Measurements from ENCODE around the gene PARD3. TPM values are rescaled to one million over a fixed set of nuclear protein-coding genes. Genes with fewer than 3 reads are reported as not detected.
A peak's percentile ranks its signal among the peaks of the same experiment; 100 is the strongest.

Gene PARD3
- total RNA-seq, 2 experiments from 2014 or later, result 2.2 to 2.8 TPM

DNA sequence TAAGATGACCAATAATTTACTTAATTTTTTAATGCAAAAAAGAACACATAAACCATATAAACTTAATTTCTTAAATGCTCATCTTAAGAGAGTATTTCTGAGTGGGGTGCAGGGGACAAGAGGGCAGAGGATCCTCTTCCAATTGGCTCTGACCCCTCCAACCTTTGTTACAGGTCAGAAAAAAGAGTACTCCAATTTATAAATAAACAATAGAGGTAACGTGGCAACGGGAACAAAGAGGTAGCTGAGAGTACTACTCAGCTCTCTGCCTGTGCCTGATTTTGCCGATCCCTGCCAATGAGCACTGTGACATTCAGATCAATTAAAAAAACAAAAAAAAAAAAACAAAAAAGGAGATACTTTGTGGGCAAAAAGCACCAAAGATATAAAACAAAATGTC is 307.9 kb downstream of the PARD3 start:
- Mint-ChIP-seq H3K4me1 (peaks cover 2% of the 10 kb centered on the region), H3K36me3 (ENCODE audit: low read depth) (no peaks in the 10 kb centered on the region), H3K9me3 (ENCODE audit: low read depth) (no peaks in the 10 kb centered on the region), H3K27ac (no peak overlapping the region), H3K4me3 (no peak overlapping the region), H3K27me3 (peaks cover 2% of the 10 kb centered on the region)
- intact Hi-C loops (cut with DNase I, micrococcal nuclease), result no loop called here
- ChIA-PET POLR2A (no interaction called here), CTCF (no interaction called here)
- no peak for ATAC-seq
- no peak for DNase-seq

DNA sequence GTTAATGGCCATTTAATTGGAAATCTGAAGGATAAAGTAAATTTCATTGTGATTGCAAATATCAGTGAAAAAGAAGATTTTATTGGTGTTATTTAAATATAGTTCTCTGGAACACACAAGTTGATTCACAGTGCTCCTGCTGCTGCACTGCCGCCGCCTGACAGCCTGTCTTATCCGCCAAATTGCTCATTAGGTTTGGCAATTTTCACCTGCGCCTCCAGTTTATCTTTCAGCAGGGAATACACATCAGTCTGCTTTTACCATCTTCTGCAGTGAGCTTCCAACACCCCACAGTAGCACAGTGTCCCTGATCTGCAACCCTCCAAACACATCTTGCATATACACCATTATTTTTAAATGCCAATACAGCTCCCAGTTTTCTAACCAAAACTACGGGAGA is 308.3 kb downstream of the PARD3 start:
- ATAC-seq, result no peak
- intact Hi-C loops (cut with DNase I, micrococcal nuclease), result no loop called here
- H3K4me1 Mint-ChIP-seq, result peaks cover 2% of the 10 kb centered on the region
- ChIA-PET POLR2A (no interaction called here), CTCF (no interaction called here)
- peaks cover 2% of the 10 kb centered on the region for H3K27me3 Mint-ChIP-seq
- H3K36me3 Mint-ChIP-seq (ENCODE audit: low read depth), result no peaks in the 10 kb centered on the region
- no peak for DNase-seq
- no peak overlapping the region for H3K27ac Mint-ChIP-seq
- no peaks in the 10 kb centered on the region for H3K9me3 Mint-ChIP-seq (ENCODE audit: low read depth)
- H3K4me3 Mint-ChIP-seq, result no peak overlapping the region

DNA sequence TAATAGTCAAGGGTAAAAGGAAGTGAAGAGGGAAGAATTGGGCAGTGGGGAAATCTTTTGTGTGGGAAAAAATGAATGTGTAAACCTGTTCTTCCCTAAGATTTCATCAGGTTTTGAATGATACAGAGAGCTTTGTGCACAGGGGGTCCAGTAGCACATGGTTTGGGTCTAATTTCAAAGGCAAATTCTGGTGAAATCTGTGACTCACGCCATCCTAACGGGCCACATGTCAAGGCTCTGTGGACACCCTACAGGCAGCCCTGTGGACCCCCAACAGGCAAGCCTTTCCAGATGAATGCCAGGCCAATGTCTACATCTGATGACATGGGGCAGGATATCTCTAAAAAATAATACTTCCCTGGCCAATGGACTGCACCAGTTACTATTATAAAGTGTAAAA is 309.8 kb downstream of the PARD3 start:
- no peak for ATAC-seq
- H3K9me3 Mint-ChIP-seq (ENCODE audit: low read depth), result no peaks in the 10 kb centered on the region
- H3K4me1 Mint-ChIP-seq, result peaks cover 2% of the 10 kb centered on the region
- DNase-seq, result no peak
- ChIA-PET CTCF (interaction anchor here (0.7 kb wide), 1 partner anchor 40 kb away, joined by 3 read pairs; no protein-coding TSS in a partner anchor), POLR2A (no interaction called here)
- no peak overlapping the region for H3K4me3 Mint-ChIP-seq
- no peak overlapping the region for H3K27ac Mint-ChIP-seq
- H3K27me3 Mint-ChIP-seq, result peaks cover 2% of the 10 kb centered on the region
- no peaks in the 10 kb centered on the region for H3K36me3 Mint-ChIP-seq (ENCODE audit: low read depth)
- intact Hi-C loops (cut with DNase I, micrococcal nuclease), result no loop called here

DNA sequence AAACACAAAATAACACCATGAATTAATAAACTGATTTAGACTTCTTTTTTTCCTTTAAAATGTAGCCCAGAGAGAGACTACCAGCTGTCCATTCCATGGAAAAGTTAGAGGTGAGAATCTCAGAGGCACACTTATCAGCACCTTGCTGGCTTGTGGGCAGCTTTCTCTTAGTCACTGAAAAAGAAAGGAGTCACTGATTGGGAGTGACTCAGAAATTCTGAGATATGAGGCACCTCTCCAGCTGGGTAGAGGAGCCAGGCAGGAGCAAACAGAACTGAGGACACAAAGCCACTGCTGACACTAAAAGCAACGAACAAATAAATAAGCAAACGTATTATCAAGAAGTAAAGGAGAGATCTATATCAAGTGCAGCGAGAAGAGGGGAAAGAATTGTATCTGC is 310.6 kb downstream of the PARD3 start:
- ChIA-PET CTCF (no interaction called here), POLR2A (no interaction called here)
- intact Hi-C loops (cut with DNase I, micrococcal nuclease), result no loop called here
- H3K27me3 Mint-ChIP-seq, result peaks cover 2% of the 10 kb centered on the region
- H3K9me3 Mint-ChIP-seq (ENCODE audit: low read depth), result no peaks in the 10 kb centered on the region
- no peak overlapping the region for H3K4me3 Mint-ChIP-seq
- peak; percentile 8 for DNase-seq
- no peaks in the 10 kb centered on the region for H3K36me3 Mint-ChIP-seq (ENCODE audit: low read depth)
- H3K4me1 Mint-ChIP-seq, result peaks cover 2% of the 10 kb centered on the region
- H3K27ac Mint-ChIP-seq, result no peak overlapping the region
- peak; percentile 58 for ATAC-seq

DNA sequence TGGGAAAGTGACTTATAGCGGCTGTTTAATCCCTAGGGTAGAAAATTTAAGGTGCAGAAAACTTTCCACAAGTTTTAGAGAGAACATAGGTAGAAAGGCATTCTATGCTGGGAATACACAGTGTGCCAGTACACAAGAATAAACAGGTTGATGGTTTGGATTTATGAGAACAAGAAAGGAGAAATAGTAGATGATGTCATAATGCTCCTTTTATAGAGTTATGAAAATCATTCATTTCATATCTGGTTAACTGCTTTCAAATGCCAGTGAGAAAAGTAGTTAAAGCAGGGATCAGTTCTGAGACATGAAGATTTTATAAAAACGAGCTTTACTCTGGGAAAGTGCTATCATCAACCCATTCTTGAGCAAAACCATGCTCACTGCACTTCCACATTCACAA is 311.4 kb downstream of the PARD3 start:
- no peaks in the 10 kb centered on the region for H3K36me3 Mint-ChIP-seq (ENCODE audit: low read depth)
- H3K27me3 Mint-ChIP-seq, result peaks cover 2% of the 10 kb centered on the region
- ATAC-seq (no peak), DNase-seq (no peak)
- H3K27ac Mint-ChIP-seq, result no peak overlapping the region
- ChIA-PET CTCF (no interaction called here), POLR2A (no interaction called here)
- H3K9me3 Mint-ChIP-seq (ENCODE audit: low read depth), result no peaks in the 10 kb centered on the region
- no peak overlapping the region for H3K4me3 Mint-ChIP-seq
- H3K4me1 Mint-ChIP-seq, result peaks cover 2% of the 10 kb centered on the region
- intact Hi-C loops (cut with DNase I, micrococcal nuclease), result no loop called here

DNA sequence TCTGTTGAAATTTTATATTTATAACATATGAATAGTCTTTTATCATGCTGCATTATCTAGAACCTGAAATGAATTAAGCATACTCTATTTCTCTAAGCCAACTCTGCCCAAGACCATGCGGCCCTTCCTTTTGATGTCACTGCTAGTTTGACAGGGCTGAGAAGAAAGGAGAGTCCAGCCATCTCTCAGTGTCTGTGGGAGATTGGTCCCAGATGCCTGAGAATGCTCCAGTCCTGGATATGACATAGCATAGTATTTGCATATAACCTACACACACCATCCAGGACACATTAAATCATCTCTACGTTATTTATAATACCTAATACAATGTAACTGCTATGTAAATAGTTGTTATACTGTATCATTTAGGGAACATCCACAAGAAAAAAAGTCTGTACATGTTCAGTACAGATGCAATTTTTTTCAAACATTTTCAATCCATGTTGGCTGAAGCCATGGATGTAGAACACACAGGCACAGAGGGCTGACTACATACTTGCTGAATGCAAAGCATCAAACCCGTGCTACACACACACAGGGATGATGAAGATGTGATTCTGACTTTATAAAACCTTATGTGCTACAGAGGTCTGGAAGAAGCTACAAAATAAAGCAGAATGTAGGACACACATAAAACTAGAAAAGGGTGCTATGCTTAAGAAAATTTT is 315.4 kb downstream of the PARD3 start:
- POLR2A ChIA-PET, result no interaction called here
- Mint-ChIP-seq H3K9me3 (ENCODE audit: low read depth) (no peaks in the 10 kb centered on the region), H3K4me1 (peaks cover 2% of the 10 kb centered on the region), H3K36me3 (ENCODE audit: low read depth) (no peaks in the 10 kb centered on the region), H3K27me3 (peaks cover 2% of the 10 kb centered on the region), H3K4me3 (no peak overlapping the region), H3K27ac (no peak overlapping the region)
- CTCF ChIA-PET, result no interaction called here
- DNase-seq, result no peak
- intact Hi-C loops (cut with DNase I, micrococcal nuclease), result no loop called here
- no peak for ATAC-seq

DNA sequence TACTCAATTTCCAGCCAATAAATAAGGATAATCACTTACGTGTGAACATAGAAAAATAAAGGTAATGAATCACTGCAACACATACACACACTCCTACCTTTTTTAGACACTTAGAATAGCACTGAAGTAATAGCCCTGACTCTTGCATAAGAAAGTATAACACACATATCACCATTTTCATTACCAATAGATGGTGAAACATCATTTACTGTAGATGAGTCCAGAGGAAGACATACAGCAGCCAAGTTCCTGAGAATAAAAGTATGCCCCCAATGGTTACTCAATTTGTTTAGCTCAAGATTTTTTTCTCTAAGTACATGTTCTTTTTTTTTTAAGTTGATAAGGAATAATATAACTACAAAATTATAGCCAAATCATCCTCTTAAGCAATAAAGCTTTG is 316.3 kb downstream of the PARD3 start:
- ATAC-seq (no peak), DNase-seq (no peak)
- H3K36me3 Mint-ChIP-seq (ENCODE audit: low read depth), result no peaks in the 10 kb centered on the region
- H3K27me3 Mint-ChIP-seq, result peaks cover 2% of the 10 kb centered on the region
- intact Hi-C loops (cut with DNase I, micrococcal nuclease), result no loop called here
- ChIA-PET POLR2A (no interaction called here), CTCF (interaction anchor here (0.6 kb wide), 1 partner anchor 859 kb away, joined by 3 read pairs; no protein-coding TSS in a partner anchor)
- no peaks in the 10 kb centered on the region for H3K4me1 Mint-ChIP-seq
- no peak overlapping the region for H3K27ac Mint-ChIP-seq
- no peak overlapping the region for H3K4me3 Mint-ChIP-seq
- no peaks in the 10 kb centered on the region for H3K9me3 Mint-ChIP-seq (ENCODE audit: low read depth)

DNA sequence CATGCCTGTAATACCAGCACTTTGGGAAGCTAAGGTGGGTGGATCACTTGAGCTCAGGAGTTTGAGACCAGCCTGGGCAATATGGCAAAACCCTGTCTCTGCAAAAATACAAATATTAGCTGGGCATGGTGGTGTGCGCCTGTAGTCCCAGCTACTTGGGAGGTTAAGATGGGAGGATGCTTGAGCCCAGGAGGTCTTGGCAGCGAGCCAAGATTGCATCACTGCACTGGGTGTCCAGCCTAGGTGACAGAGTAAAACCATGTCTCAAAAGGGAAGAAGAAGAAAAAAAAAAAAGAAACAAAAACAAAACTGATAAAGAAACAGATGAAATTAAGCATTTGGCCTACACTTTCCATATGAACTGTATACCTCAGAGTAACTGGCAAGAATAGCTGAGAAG is 319.2 kb downstream of the PARD3 start:
- no peak for ATAC-seq
- intact Hi-C loops (cut with DNase I, micrococcal nuclease), result no loop called here
- DNase-seq, result no peak
- Mint-ChIP-seq H3K9me3 (ENCODE audit: low read depth) (no peaks in the 10 kb centered on the region), H3K4me3 (no peak overlapping the region), H3K27me3 (peaks cover 2% of the 10 kb centered on the region), H3K4me1 (no peaks in the 10 kb centered on the region), H3K36me3 (ENCODE audit: low read depth) (no peaks in the 10 kb centered on the region), H3K27ac (no peak overlapping the region)
- CTCF ChIA-PET, result interaction anchor here (0.5 kb wide), 1 partner anchor 54 kb away, joined by 3 read pairs; no protein-coding TSS in a partner anchor
- POLR2A ChIA-PET, result no interaction called here

DNA sequence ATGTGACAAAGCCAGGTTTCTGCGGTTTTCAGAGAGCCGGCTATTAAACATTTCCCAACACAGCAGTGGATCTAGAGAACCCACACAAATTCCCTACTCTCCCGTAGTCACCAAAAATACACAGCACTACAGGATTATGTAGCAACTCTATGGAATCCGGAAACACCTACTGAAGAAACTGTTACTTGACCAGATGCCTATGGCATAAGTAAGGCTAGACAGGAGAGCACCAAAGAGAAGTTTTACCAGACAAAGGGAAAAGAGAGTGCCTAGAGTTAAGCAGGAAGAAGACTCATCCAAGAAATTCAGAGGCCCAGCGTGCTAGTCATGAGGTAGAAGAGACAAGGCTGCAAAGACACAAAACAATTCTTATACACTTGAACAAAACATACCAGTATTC is 321.1 kb downstream of the PARD3 start:
- no peak for DNase-seq
- H3K36me3 Mint-ChIP-seq (ENCODE audit: low read depth), result no peaks in the 10 kb centered on the region
- no peaks in the 10 kb centered on the region for H3K27me3 Mint-ChIP-seq
- no peaks in the 10 kb centered on the region for H3K9me3 Mint-ChIP-seq (ENCODE audit: low read depth)
- intact Hi-C loops (cut with DNase I, micrococcal nuclease), result no loop called here
- H3K4me1 Mint-ChIP-seq, result no peaks in the 10 kb centered on the region
- no peak overlapping the region for H3K27ac Mint-ChIP-seq
- no peak for ATAC-seq
- CTCF ChIA-PET, result no interaction called here
- POLR2A ChIA-PET, result no interaction called here
- no peak overlapping the region for H3K4me3 Mint-ChIP-seq

DNA sequence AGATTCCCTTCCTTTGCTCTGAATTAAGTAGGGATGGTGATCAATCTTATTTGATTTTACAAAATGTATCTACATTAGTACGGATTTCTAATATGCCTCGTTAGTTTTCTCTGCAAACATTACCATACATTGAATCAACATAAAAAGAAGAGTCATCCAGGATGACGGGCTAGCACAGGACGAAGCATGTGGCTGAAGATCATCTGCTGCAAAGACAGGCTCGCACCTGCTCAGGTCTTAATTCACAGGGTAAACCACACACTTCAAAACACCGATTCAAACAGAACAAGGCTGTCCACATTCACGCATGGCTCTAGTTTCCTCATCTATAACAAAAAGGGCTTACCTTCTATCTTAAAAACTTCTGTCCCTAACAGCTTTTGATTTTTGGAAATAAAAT is 323.0 kb downstream of the PARD3 start:
- Mint-ChIP-seq H3K27me3 (no peaks in the 10 kb centered on the region), H3K27ac (no peak overlapping the region), H3K4me3 (no peak overlapping the region), H3K4me1 (no peaks in the 10 kb centered on the region), H3K36me3 (ENCODE audit: low read depth) (no peaks in the 10 kb centered on the region), H3K9me3 (ENCODE audit: low read depth) (no peaks in the 10 kb centered on the region)
- intact Hi-C loops (cut with DNase I, micrococcal nuclease), result no loop called here
- ChIA-PET POLR2A (no interaction called here), CTCF (no interaction called here)
- ATAC-seq, result no peak
- no peak for DNase-seq

DNA sequence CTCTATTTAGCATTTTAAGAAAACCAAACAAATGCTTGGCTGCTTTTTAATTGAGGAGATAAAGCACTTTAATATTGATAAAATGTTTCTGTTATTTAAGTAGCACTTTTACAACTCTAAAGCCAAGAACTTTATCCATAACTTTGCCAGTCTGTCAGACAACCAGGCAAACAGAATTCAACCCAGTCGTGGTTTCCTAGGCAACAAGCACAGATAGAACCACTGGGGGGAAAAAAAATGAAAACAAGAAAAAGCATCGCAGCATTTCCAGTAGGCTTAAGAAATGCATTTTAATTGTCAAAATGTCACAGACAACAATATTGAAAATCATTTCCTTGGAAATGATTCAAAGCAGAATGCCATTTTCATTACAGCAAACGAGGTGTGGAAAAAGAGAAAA is 323.4 kb downstream of the PARD3 start:
- Mint-ChIP-seq H3K27ac (no peak overlapping the region), H3K4me1 (no peaks in the 10 kb centered on the region), H3K27me3 (no peaks in the 10 kb centered on the region), H3K4me3 (no peak overlapping the region), H3K9me3 (ENCODE audit: low read depth) (no peaks in the 10 kb centered on the region), H3K36me3 (ENCODE audit: low read depth) (no peaks in the 10 kb centered on the region)
- ChIA-PET CTCF (no interaction called here), POLR2A (no interaction called here)
- no peak for DNase-seq
- intact Hi-C loops (cut with DNase I, micrococcal nuclease), result no loop called here
- ATAC-seq, result no peak

DNA sequence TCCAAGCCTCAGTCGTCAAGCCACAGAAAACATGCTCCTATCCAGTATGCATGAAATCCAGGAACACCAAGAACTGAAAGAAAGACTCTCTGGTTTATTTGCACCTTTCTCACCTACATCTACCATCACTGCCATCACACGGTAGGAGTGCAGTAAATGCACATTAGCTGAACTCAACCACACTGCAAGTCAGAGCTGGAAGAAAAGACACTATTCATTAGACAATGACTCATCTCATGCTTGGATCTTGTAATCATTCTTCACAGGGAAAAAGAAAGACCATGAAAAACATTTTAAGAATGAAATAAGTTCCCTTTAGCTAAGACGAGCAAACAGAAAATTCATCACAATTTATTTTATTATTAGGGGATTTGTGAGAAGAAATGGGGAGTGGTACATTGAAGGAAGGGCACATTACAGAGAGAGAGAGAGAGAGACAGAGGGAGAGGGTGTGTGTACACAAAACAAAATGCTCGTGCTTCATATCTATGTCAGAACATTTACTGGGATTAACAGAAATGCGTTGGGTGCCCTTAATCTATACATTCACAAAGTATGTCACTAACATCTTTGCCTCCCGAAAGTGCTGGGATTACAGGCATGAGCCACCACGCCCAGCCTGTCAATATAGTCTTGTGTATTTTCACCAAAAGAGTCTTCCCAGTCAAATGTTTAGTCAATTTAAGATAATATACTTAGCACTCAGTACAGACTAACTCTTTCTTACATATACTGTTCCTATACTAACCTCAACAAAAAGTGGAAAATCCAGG is 324.9 kb downstream of the PARD3 start:
- Mint-ChIP-seq H3K27me3 (no peaks in the 10 kb centered on the region), H3K36me3 (ENCODE audit: low read depth) (no peaks in the 10 kb centered on the region), H3K4me1 (no peaks in the 10 kb centered on the region), H3K9me3 (ENCODE audit: low read depth) (no peaks in the 10 kb centered on the region), H3K27ac (no peak overlapping the region), H3K4me3 (no peak overlapping the region)
- POLR2A ChIA-PET, result no interaction called here
- ATAC-seq (no peak), DNase-seq (no peak)
- intact Hi-C loops (cut with DNase I, micrococcal nuclease), result no loop called here
- CTCF ChIA-PET, result no interaction called here

Data from activated CD4-positive, alpha-beta T cell treated with anti-CD3 and anti-CD28 coated beads for 36 hours (primary cell).